HG03439 (cell line): ENCODE data around the gene THBS1.

Experiments
- ATAC-seq: cut with Tn5 transposase; IDR thresholded peaks from one replicate; pipeline ENCODE4 v1.9.1; 2021; ENCODE audit warnings: mild to moderate bottlenecking, moderate library complexity; ENCODE audit not compliant: unreplicated experiment

THBS1 gene

DNA sequence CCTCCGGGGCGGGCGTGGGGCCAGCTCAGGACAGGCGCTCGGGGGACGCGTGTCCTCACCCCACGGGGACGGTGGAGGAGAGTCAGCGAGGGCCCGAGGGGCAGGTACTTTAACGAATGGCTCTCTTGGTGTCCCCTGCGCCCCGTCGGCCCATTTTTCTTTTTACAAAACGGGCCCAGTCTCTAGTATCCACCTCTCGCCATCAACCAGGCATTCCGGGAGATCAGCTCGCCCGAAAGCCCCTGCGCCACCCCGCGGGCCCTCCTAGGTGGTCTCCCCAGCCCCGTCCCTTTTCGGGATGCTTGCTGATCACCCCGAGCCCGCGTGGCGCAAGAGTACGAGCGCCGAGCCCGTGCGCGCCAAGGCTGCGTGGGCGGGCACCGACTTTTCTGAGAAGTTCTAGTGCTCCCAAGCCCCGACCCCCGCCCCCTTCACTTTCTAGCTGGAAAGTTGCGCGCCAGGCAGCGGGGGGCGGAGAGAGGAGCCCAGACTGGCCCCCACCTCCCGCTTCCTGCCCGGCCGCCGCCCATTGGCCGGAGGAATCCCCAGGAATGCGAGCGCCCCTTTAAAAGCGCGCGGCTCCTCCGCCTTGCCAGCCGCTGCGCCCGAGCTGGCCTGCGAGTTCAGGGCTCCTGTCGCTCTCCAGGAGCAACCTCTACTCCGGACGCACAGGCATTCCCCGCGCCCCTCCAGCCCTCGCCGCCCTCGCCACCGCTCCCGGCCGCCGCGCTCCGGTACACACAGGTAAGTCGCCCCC is at the start of gene THBS1:
THBS1 (plus strand) TSS at position 595 of the 757 bp plus-strand sequence. CDS start 779 bp downstream, outside the sequence.
- peak; percentile 18 for ATAC-seq

GRCh38 chr15:39534996-39535395 is 45.9 kb upstream of the THBS1 start:
- ATAC-seq, result no peak

DNA sequence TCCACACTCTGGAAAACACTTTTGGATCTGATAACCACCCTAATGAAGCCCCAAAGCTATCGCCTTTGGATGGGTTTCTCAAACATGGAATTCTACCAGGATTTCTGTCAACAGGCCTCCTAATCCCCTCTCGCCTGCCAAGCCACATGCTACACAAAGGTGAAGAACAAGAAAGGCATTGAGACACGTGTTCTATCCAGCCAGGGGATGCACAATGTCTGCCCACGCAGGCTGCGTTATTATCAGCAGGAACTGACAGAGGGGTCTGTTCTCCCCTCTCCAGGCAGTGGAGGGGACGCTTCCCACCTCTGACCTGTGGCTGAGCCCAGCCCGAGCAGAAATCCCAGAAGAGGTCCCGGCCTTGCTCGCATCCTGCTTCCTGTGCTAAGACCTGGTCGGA is 45.4 kb upstream of the THBS1 start:
- ATAC-seq, result no peak

DNA sequence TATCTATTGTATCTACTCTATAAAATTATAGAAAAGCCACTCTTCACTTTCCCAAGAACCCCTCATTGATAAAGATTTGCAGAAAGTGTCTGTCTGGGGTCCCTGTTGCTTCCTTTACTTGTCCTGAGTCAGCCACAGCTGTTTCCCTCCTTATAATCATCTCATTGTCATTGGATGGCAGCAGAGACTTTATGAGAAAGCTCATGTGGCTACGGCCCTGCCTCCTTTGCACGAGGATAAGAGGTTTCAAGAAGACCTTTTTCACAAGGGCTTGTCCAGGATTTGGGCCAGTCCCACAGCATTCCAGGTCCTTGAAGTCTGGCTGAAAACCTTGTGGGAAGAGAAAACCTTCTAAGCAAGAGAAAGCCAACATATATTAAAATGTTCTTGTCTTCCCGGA is 41.9 kb upstream of the THBS1 start:
- no peak for ATAC-seq

GRCh38 chr15:39539466-39539865 is 41.4 kb upstream of the THBS1 start:
- ATAC-seq, result no peak

- no peak for ATAC-seq
Observed at GRCh38 chr15:39539973-39540558, 40.8 kb upstream of the THBS1 start.

DNA sequence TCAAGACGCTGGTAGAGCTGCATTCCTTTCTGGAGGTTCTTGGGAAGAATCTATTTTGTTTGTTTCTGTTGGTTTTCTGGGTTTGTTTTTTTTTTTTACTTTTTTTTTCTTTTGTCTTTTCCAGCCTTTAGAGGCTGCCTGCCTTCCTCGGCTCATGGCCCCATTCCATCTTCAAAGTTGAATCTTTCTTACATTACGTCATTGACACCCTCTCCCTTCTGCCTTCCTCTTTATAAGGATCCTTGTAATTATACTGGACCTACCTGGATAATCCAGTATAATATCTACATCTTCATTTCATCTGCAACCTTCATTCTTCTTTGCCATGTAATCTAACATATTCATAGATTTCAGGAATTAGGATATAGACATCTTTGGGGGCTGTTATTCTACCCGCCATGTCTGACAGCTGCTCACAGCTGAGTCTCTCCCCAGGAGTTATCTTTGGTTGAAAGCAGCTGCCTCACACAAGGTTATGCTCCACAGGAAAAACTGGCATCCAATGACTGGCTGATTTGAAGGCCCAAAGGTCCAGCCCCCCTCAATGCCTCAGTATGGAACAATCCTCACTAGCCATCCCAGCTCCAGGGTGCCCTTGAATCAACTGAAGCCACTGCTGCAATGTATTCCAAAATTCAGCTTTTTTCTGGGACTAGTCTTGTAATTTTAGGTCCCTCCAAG is 38.4 kb upstream of the THBS1 start:
- ATAC-seq, result no peak

DNA sequence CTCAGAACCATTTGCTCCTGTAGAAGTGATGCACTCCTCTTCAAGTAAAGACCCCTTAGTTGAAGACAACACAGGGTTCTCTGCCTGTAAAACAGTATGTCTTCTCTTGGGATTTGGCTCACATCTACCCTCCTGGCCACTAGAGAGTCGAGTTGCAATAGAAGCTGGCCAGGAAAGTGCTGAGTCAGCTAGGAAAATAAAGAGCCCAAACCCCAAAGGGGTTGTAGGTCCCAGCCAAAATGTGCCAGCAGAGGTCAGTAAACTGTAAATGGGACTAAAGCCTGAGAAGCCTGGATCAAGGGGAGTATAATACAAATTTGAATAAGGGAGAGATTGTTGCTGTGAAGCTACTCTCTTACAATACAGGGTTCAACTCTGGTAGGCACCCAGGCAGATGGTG is 37.2 kb upstream of the THBS1 start:
- ATAC-seq, result no peak

DNA sequence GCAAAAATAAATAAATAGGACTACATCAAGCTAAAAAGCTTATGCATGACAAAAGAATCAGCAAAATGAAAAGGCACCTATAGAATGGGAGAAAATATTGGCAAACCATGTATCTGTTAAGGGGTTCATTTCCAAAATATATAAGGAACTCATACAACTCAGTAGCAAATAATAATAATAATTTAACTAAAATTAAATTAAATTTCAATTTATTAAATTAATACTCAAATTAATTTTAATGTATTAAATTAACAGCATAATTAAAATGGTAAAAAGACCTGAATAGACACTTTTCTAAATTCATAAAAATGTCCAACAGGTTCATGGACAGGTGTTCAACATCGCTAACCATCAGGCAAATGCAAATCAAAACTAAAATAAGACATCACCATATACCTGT is 34.0 kb upstream of the THBS1 start:
- no peak for ATAC-seq

DNA sequence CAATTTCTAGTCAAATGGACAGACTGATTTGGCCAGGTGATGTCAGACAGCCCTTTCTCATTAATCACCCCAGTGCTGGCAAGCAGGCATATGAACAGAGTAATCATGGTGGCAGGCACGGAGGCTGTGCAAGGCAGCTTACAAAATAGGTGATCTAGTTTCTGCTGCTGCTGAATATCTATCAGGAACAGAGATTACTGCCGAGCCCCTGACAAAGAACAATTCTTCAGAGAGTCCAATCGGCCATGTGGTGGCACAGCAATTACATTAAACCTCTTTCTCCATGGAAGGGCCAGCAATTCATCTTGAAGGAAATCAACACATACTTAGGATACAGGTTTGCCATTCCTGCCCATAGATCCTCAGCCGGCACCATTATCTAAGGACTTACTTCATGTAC is 32.3 kb upstream of the THBS1 start:
- ATAC-seq, result no peak

GRCh38 chr15:39549912-39550311 is 31.0 kb upstream of the THBS1 start:
- ATAC-seq, result no peak

DNA sequence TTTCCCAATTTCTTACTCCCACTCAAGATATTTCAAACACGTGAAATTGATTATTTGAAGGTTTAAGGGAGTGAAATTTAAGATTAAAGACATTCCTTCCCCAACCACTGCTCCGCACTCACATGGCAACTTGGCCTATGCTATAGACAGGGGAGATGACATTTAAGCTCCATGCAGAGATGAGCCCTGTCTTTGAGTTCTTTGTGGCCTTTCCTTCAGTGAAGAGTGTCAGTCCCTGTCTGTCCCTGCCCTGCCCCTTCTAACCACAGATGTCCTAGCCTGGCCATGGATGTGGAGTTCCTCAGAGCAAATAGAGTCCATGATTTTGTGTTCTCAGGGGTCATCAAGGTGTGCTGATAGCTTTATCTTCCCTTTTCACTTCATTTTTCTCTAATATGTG is 29.4 kb upstream of the THBS1 start:
- no peak for ATAC-seq

DNA sequence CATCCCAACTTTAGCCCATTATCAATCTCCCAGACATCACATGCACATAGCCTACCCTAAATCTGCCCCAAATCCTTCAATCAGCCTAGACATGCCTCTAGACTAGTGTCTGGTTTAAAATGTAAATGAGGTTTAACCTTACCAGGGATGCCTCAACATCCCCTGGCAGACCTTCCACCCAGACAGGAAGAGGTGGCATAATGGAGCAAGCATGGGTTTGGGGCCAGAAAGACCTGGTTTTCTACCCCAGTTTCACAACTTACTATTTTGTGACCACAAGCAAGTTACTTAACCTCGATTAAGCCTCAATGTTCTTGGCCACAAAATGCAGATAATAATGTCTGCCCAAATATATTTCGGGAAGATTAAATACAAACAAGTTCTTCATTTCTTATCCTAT is 28.3 kb upstream of the THBS1 start:
- ATAC-seq, result no peak

GRCh38 chr15:39553947-39554693 is 26.8 kb upstream of the THBS1 start:
- no peak for ATAC-seq

DNA sequence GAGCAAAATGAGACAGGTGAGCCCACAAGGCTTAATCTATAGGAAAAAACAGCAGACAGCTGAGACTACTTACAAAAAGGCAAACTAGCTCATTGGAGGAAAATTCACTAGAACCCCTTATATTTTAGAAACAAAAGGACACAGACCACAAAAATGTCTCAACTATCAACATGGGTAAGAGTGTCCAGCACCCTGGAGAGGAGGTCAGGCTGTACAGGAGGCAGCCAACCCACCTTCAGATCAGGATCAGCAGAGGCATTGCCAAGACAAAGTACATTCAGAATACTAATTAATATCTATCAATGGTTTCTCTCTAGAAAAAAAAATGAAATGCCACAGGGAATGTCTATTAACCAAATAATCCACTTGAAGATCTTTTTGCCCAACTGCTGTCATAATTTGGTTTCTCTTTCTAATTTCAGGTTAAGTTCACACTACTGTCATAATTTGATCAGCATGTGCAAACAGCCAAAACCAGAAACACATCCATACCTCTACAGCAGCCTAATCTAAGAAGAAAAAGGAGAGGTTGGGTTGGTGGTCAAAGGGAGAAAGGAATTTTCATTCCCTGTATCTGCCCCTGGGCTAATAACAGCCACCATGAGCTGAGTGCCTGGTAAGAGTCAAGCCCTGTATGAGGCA is 26.0 kb upstream of the THBS1 start:
- ATAC-seq, result no peak

DNA sequence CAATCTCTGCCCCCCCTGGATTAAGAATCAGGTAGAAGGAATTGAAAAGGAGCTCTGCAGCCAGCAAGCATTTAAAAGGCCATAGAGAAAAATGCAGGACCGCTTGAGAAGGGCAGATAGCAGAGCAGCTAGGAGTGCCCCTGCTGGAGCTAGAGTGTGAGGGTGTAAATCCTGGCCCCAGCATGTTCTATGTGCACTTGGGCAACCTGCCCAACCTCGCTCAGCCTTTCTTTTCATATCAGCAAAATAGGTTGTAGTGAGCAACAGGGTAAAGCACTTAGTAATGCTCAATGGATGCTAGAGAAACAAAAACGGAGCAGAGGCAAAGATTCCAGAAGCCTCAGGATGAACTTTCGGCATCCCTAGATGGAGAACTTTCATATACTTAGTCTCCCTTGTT is 25.0 kb upstream of the THBS1 start:
- no peak for ATAC-seq

DNA sequence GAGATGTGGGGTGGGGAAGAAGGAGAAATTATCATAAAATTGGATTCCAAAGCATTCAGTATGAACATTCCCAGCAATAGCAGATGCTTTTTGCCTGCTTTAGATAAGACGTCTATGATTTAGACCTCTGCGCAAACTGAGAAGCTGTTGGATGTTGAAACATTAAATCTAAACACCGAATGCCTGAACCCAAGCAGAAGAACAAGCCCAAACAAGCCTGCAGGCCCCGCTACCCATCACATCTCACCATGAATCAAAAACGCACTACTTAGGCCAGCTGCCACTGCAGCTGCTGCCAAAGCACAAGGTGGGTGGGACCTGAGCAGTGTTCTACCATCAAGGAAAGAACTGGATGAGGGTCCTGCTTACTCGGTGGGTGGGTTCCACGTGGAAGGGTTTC is 24.4 kb upstream of the THBS1 start:
- no peak for ATAC-seq

DNA sequence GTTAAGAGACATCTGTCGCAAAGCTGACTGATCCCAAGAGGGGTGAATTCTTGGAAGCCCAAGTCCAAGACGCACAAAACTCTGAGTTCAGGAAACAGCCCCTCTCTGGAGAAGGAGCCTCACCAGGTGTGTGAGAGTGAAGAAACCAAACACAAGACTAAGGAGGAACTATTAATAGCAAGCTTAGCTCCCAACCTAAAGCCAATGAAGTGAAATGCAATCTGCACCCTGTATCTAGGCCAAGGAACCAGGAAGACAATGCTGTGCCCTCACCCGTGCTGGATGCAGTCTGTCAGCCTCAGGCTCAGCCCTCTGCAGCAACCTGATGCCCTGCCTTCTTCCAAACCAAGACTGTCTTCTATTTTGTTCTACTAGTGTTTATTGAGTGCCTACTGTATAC is 22.5 kb upstream of the THBS1 start:
- ATAC-seq, result no peak

GRCh38 chr15:39564972-39565665 is 15.8 kb upstream of the THBS1 start:
- no peak for ATAC-seq

DNA sequence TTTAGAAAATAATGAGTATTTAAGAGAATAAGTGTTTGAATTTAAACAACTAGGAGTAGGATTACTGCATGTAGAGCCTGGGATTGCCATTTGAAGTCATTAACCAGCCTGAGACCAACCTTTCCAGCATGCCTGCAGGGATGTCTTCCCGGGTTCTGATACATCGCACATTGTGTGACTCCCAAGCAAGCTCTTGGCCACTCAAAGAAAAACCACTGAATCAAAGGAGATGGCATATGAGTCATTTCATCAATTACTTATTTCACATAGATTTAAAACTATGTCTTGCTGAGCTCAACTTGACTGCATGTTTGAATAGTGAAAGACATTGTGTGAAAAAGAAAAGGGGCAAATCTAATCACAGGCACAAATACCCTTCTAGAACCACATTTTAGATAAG is 15.0 kb upstream of the THBS1 start:
- ATAC-seq, result no peak
